GM10266 (cell line): ENCODE data around the gene ANKRD29.

Experiments
- DNase-seq: peaks from one replicate; pipeline ENCODE4 v3.0.0; 2012; ENCODE audit errors: extremely low spot score
- TF ChIP-seq, protein P1 (sequence below): IDR thresholded peaks from 2 replicates; pipeline ENCODE4 v1.5.1; 2012; ENCODE audit warnings: mild to moderate bottlenecking, low read depth; ENCODE audit not compliant: control insufficient read depth, insufficient read depth; ENCODE audit errors: missing control alignments

Gene ANKRD29

DNA sequence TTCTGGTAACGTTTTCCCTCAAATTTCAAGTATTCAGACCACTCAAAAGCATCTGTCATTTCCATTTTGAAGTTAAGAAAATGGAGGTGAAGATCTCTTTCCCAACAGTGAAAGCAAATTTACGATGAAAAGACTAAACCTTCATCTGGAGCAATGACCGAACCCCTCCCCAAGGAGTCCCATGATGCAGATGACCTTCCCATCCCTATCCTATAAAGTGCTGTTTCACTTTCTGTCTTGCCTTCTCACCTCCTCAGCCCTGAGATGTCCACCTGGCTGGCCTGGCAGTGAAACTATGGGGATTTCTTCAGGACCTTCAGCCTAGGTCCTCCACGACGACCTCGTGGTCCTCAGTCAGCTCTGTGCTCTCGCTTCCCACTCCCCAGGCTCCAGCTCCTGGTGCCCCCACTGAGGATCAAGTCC, 75.5 kb downstream of the ANKRD29 start:
- DNase-seq = no peak

DNA sequence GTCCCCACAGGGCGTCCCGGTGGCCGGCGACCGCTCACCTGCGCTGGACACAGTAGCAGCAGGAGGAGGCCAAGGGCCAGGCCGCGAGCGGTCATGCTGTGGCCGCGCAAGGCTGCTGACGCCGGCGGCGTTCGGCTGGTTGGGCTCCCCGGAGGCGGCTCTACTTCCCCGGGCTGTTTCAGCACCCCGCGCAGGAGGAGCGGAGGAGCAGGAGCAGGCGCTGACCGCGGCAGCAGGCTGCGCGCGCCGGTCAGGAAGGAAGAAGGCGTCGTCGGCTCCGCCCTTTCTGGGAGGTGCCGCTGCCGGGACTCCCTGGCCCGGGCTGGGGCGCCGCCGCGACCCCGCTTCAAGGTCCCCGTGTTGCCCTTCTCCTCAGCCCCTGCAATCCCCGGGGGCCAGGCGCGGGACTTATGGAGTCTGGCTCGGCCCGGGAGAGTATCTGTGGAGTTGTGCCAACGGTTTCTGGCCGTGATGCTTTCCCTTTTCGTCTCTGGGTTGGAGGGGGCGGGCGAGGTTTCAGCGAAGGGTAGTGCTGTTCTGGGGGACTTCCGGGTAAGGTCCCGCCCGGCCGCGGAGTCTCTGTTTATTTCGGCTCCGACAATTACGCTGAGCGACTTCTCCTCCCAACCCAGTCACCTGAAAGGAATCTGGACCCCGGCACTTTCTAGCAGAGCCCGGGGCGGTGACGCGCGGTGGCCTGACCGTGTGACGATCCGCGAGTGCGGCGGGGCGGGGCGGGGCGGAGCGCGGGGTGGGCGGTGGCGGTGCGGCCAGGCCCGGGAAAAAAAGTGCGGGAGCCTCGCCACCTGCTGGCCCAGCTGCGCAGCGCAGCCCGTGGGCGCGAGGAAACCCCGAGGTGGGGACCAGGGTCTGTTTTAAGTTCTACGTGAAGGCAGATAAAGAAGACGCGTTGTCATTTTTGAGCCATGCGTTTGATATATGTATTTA, 76.2 kb downstream of the ANKRD29 start, which contains the start of gene NPC1:
Gene NPC1, minus strand, starts transcription at position 258 of the 948 bp plus-strand sequence. Its CDS starts 163 bp downstream, at position 95.
- TF ChIP-seq, protein P1, sequence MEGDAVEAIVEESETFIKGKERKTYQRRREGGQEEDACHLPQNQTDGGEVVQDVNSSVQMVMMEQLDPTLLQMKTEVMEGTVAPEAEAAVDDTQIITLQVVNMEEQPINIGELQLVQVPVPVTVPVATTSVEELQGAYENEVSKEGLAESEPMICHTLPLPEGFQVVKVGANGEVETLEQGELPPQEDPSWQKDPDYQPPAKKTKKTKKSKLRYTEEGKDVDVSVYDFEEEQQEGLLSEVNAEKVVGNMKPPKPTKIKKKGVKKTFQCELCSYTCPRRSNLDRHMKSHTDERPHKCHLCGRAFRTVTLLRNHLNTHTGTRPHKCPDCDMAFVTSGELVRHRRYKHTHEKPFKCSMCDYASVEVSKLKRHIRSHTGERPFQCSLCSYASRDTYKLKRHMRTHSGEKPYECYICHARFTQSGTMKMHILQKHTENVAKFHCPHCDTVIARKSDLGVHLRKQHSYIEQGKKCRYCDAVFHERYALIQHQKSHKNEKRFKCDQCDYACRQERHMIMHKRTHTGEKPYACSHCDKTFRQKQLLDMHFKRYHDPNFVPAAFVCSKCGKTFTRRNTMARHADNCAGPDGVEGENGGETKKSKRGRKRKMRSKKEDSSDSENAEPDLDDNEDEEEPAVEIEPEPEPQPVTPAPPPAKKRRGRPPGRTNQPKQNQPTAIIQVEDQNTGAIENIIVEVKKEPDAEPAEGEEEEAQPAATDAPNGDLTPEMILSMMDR = peak; percentile 87
- peak; percentile 94 for DNase-seq

More for the DNA sequence above, 75.5 kb downstream of the ANKRD29 start:
- TF ChIP-seq, protein P1 = no peak

DNA sequence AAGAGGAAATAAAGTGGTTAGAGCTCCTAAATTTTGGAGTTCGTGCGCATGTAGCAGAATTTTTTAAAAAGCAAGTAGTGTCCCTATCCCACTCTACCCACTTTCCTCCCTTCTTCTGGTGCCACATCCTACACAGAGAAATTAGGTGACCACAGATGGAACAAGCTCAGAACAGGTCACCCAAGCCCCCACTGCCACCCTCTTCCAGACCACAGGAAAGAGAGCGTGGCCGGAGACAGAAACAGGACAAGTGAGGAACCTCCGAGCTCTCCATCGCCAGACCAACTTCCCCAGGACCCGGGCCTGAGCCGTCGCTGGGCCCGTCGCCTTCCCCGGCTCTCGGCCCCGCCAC, 76.8 kb downstream of the ANKRD29 start:
- no peak for DNase-seq
- TF ChIP-seq, protein P1 = no peak

DNA sequence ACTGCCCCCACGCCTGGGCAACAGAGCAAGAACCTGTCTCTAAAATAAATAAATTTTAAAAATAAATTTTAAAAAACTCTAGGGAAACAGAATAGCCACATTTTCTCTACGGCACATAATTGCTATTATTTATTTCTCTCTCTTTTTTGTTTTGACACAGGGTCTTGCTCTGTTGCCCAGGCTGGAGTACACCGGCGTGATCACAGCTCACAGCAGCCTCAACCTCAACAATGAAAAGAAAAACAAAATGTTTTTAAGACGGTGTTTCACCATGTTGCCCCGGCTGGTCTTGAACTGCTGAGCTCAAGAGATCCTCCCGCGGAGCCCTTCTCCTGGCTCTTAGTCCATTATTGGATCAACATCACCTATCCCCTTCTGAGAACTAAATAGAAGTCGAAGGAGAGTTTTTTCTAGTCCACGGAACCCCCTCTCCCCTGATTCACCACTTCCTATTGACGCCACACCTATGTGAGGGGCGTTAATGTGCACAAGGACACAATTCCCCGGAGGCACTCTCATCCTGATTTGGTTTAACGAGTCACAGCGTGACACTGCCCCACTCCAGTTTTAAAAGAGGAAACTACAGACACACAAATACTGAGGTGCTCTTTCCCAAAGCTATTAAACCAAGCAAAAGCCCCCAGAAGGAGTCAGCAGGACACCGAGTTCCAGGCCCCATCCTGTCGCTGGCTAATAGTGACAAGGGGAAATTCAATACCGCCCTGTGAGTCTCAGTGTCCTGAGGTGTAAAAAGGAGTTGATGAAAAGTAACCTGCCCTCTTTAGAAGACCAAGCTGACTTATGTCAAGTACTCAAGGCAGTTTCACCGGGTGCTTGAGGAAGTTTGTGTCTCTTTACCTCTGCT, 77.5 kb downstream of the ANKRD29 start:
- DNase-seq = peak; percentile 44
- TF ChIP-seq, protein P1 = no peak

DNA sequence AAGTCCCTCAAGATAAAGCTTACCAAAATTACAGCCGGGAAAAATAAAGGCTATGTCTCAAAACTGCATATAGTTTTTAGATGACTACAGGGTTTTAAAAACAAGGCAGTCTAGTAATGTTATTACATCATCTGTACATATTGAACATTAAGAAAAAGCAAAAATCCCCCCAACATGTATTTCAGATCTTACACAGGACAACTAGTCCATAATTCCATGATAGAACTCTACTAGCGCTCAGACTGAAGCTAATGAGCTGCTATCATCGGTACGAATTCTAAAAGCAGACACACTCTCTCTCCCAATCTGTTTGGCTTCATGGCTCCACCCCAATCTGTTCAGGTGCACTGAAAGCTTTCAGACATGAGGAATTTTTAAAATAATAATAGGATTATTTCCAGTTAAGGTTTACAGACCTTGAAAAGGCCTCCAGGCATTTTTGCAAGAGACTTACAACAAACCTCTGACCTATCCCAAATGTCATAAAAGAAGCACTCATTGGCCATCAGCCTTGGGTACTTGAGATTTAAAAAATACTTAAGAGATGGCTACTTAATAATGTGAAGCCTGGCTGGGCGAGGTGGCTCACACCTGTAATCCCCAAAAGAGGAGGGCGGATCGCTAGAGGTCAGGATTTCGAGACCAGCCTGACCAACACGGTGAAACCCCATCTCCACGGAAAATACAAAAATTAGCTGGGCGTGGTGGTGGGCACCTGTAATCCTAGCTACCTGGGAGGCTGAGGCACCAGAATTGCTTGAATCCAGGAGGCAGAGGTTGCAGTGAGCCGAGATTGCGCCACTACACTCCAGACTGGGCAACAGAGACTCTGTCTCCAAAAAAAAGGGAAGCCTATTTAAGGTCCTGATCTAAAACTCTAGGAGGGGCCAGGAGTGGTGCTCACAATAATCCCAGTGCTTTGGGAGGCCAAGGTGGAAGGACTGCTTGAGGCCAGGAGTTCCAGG, 78.4 kb downstream of the ANKRD29 start:
- no peak for DNase-seq
- TF ChIP-seq, protein P1 = no peak

DNA sequence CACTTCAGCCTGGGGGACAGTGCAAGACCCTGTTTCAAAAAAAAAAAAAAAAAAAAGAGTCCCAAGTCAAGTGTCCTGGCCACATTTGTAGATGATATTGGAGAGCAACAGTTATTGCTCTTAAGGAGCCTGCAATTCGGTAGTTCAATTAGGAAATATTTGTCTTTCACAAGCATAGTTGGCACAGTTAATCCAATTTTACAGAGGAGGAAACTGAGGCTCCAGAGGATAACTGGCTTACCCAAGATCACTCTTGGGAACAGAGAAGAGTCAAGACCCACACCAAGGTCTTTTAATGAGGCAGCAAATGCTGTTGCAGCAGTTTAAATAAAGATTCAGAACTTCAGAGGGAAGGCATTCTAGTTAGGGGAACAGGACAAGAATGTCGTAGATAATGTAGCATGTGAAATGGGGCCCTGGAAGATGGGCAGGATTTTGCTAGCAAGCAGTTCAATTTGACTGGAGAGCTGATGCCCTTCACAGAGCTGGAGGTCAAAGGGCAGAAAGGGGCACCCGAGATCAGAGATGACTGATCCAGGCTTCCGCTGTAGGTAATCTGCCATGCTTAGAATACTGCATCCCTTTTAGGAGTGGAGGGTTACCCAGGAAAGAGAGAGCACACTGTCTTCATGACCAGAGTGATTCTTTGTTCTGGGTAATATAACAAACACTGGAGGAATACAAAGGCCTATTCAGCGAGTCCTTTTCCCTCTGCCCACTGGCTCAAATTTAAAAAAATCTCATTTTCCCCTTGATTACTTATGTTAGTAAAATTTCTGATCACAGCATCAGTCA, 79.4 kb downstream of the ANKRD29 start:
- TF ChIP-seq, protein P1 = no peak
- DNase-seq = no peak
